SK-N-SH treated with all-trans-retinoic acid at 6 μM for 48 hours (cell line): ENCODE measurements around the gene PDCD4.

Source experiments
- ATAC-seq: fragments of 200-7000 bp; cut with Tn5 transposase; 3 replicates; pipeline ENCODE4 v1.9.1; 2020; ENCODE audit warnings: mild to moderate bottlenecking, moderate library complexity
- ARNTL ChIP-seq: fragments of 450-650 bp; formaldehyde crosslinking; IDR thresholded peaks from 2 replicates; pipeline ENCODE4 v1.5.0; 2020; ENCODE audit warnings: low read depth, mild to moderate bottlenecking, moderate library complexity, borderline replicate concordance
- CREB5 ChIP-seq: fragments of 250-450 bp; sonication (Bioruptor Pico); IDR thresholded peaks from 2 replicates; pipeline ENCODE4 v1.5.1; 2020; ENCODE audit warnings: low read depth, mild to moderate bottlenecking, moderate library complexity
- CSRNP3 ChIP-seq: fragments of 250-450 bp; sonication (Bioruptor Pico); IDR thresholded peaks from 2 replicates; pipeline ENCODE4 v1.5.1; 2021; ENCODE audit warnings: mild to moderate bottlenecking, moderate library complexity
- ESRRG ChIP-seq: fragments of 250-450 bp; sonication (Bioruptor Pico); IDR thresholded peaks from 2 replicates; pipeline ENCODE4 v1.6.1; 2021; ENCODE audit warnings: mild to moderate bottlenecking
- GLIS3 ChIP-seq: fragments of 250-450 bp; sonication (Bioruptor Pico); IDR thresholded peaks from 2 replicates; pipeline ENCODE4 v1.5.0; 2020; ENCODE audit warnings: mild to moderate bottlenecking, moderate library complexity
- ISL1 ChIP-seq: fragments of 250-450 bp; sonication (Bioruptor Pico); IDR thresholded peaks from 2 replicates; pipeline ENCODE4 v2.1.2; 2022; ENCODE audit warnings: mild to moderate bottlenecking, moderate library complexity
- OSR1 ChIP-seq: fragments of 250-450 bp; sonication (Bioruptor Pico); IDR thresholded peaks from 2 replicates; pipeline ENCODE4 v1.8.0; 2022; ENCODE audit warnings: moderate library complexity, mild to moderate bottlenecking, inconsistent platforms
- PATZ1 ChIP-seq: fragments of 250-450 bp; sonication (Bioruptor Pico); IDR thresholded peaks from 2 replicates; pipeline ENCODE4 v1.8.0; 2020; ENCODE audit warnings: mild to moderate bottlenecking, moderate library complexity, borderline replicate concordance
- POU6F1 ChIP-seq: fragments of 250-450 bp; sonication (Bioruptor Pico); IDR thresholded peaks from 2 replicates; pipeline ENCODE4 v1.8.0; 2021; ENCODE audit warnings: low read depth, mild to moderate bottlenecking, moderate library complexity, borderline replicate concordance
- PPARA ChIP-seq: fragments of 250-450 bp; sonication (Bioruptor Pico); IDR thresholded peaks from 2 replicates; pipeline ENCODE4 v1.5.0; 2020; ENCODE audit warnings: mild to moderate bottlenecking, borderline replicate concordance
- SNAI2 ChIP-seq: fragments of 250-450 bp; sonication (Bioruptor Pico); IDR thresholded peaks from 2 replicates; pipeline ENCODE4 v1.5.0; 2020; ENCODE audit warnings: mild to moderate bottlenecking, moderate library complexity
- TCF4 ChIP-seq: fragments of 250-450 bp; sonication (Bioruptor Pico); IDR thresholded peaks from 2 replicates; pipeline ENCODE4 v1.8.0; 2021; ENCODE audit warnings: mild to moderate bottlenecking, moderate library complexity, borderline replicate concordance
- TOX ChIP-seq: fragments of 250-450 bp; sonication (Bioruptor Pico); IDR thresholded peaks from 2 replicates; pipeline ENCODE4 v1.8.0; 2021; ENCODE audit warnings: mild to moderate bottlenecking, moderate library complexity, borderline replicate concordance
- TSHZ2 ChIP-seq: fragments of 250-450 bp; sonication (Bioruptor Pico); IDR thresholded peaks from 2 replicates; pipeline ENCODE4 v1.5.0; 2020; ENCODE audit warnings: mild to moderate bottlenecking, moderate library complexity
- ZC3H10 ChIP-seq: fragments of 250-450 bp; sonication (Bioruptor Pico); IDR thresholded peaks from 2 replicates; pipeline ENCODE4 v1.5.1; 2021; ENCODE audit warnings: mild to moderate bottlenecking, moderate library complexity
- ZFP3 ChIP-seq: fragments of 250-450 bp; sonication (Bioruptor Pico); IDR thresholded peaks from 2 replicates; pipeline ENCODE4 v1.5.0; 2020; ENCODE audit warnings: mild to moderate bottlenecking, moderate library complexity
- ZFP30 ChIP-seq: fragments of 450-650 bp; formaldehyde crosslinking; IDR thresholded peaks from 2 replicates; pipeline ENCODE4 v1.5.0; 2022; ENCODE audit warnings: mild to moderate bottlenecking, moderate library complexity
- ZNF565 ChIP-seq: fragments of 450-650 bp; formaldehyde crosslinking; conservative IDR thresholded peaks from 2 replicates; pipeline ENCODE4 v1.5.0; 2020; ENCODE audit warnings: low read depth, mild to moderate bottlenecking, moderate library complexity
- ZNF70 ChIP-seq: fragments of 450-650 bp; formaldehyde crosslinking; IDR thresholded peaks from 2 replicates; pipeline ENCODE4 v1.5.0; 2020; ENCODE audit warnings: mild to moderate bottlenecking, moderate library complexity

The PDCD4 gene

GRCh38 chr10:110824660-110825059 is 47.1 kb upstream of the PDCD4 start:
- TF ChIP-seq POU6F1 (CRISPR knock-in tag) (no peak), CREB5 (CRISPR knock-in tag) (no peak), PPARA (no peak), ESRRG (no peak), TOX (CRISPR knock-in tag) (no peak), ISL1 (CRISPR knock-in tag) (no peak), PATZ1 (CRISPR knock-in tag) (no peak), CSRNP3 (CRISPR knock-in tag) (no peak), GLIS3 (CRISPR knock-in tag) (no peak)
- ATAC-seq = no peak

GRCh38 chr10:110825508-110825907 is 46.2 kb upstream of the PDCD4 start:
- TF ChIP-seq ZFP30 (CRISPR knock-in tag) (no peak), SNAI2 (CRISPR knock-in tag) (no peak), ISL1 (CRISPR knock-in tag) (no peak), GLIS3 (CRISPR knock-in tag) (no peak), ZNF70 (CRISPR knock-in tag) (no peak), CREB5 (CRISPR knock-in tag) (no peak)
- ATAC-seq = no peak

- ATAC-seq = no peak; the same call in 2 of the 3 replicates
- TF ChIP-seq ZFP3 (CRISPR knock-in tag) (no peak), TCF4 (CRISPR knock-in tag) (no peak), ZC3H10 (CRISPR knock-in tag) (no peak), GLIS3 (CRISPR knock-in tag) (no peak), PPARA (no peak), PATZ1 (CRISPR knock-in tag) (no peak)
Measured at GRCh38 chr10:110827410-110827809, 44.3 kb upstream of the PDCD4 start.

- no peak for ATAC-seq
Measured at GRCh38 chr10:110827875-110828274, 43.9 kb upstream of the PDCD4 start.

GRCh38 chr10:110828525-110828924 is 43.2 kb upstream of the PDCD4 start:
- ATAC-seq = no peak
- no peak for TF ChIP-seq ZC3H10 (CRISPR knock-in tag)
- TF ChIP-seq TCF4 (CRISPR knock-in tag) = no peak
- no peak for TF ChIP-seq ARNTL
- no peak for TF ChIP-seq ESRRG
- no peak for TF ChIP-seq GLIS3 (CRISPR knock-in tag)
- no peak for TF ChIP-seq ZNF70 (CRISPR knock-in tag)
- TF ChIP-seq ZFP3 (CRISPR knock-in tag) = no peak
- TF ChIP-seq TSHZ2 = no peak
- TF ChIP-seq ZNF565 (CRISPR knock-in tag) = no peak
- TF ChIP-seq OSR1 (CRISPR knock-in tag) = no peak
- no peak for TF ChIP-seq TOX (CRISPR knock-in tag)
- TF ChIP-seq SNAI2 (CRISPR knock-in tag) = no peak
- no peak for TF ChIP-seq PPARA

More at GRCh38 chr10:110827875-110828274, 43.9 kb upstream of the PDCD4 start:
- no peak for TF ChIP-seq GLIS3 (CRISPR knock-in tag)
